A549 (cell line): Measurements from ENCODE around the gene USP24.
"Not testable (repeated sequence)": the region's sequence is repeated elsewhere in the genome, so short reads cannot be mapped to it uniquely, and the experiment has no call there.

Experiments
- CTCF ChIP-seq: fragments of >200 bp; sonication (Bioruptor Twin); formaldehyde crosslinking; IDR thresholded peaks from 3 replicates; pipeline ENCODE4 v1.5.1; 2016
- REST ChIP-seq: fragments of 200-600 bp; sonication (generic); IDR thresholded peaks from 2 replicates; pipeline ENCODE4 v1.6.1; 2016; ENCODE audit warnings: antibody characterized with exemption, mild to moderate bottlenecking, moderate library complexity
- TP53 ChIP-seq: fragments of 250-450 bp; sonication (Bioruptor Pico); IDR thresholded peaks from 2 replicates; pipeline ENCODE4 v1.5.0; 2021; ENCODE audit warnings: mild to moderate bottlenecking, moderate library complexity

- TF ChIP-seq REST; TP53 (CRISPR knock-in tag); CTCF: not testable (repeated sequence)
Observed at GRCh38 chr1:55229726-55230125, 14.6 kb upstream of the USP24 start.
